ENCODE measurements around the gene PSME3IP1. TPM values are rescaled to one million over a fixed set of nuclear protein-coding genes. Genes with fewer than 3 reads are reported as not detected.
A peak's percentile ranks its signal among the peaks of the same experiment; 100 is the strongest.

Gene PSME3IP1
- total and polyA plus RNA-seq, 2 of the 4 experiments (the other 2 are of a cell fraction), result 50.2 to 75.2 TPM

- DNase-seq (no peak), ATAC-seq (ENCODE audit: low read depth) (no peak)
- Histone ChIP-seq H4K8ac (ENCODE audit: low read depth in 2 of 2, low read length in 2 of 2) (no peak overlapping the region), H4K20me1 (ENCODE audit: insufficient read depth, low read length) (no peaks in the 10 kb centered on the region), H3K9me3 (ENCODE audit: control insufficient read depth, insufficient read depth, low read length) (no peaks in the 10 kb centered on the region), H2AFZ (replicated peaks; ENCODE audit: low read length, poor library complexity) (no peak overlapping the region), H3K27me3 (ENCODE audit: control insufficient read depth, insufficient read depth, low read length) (no peaks in the 10 kb centered on the region), H2AK9ac (replicated peaks; ENCODE audit: low read depth, low read length, poor library complexity) (no peak overlapping the region), H3K4me3 (ENCODE audit: insufficient read depth, low read depth, low read length) (no peak overlapping the region), H3K14ac (replicated peaks; ENCODE audit: low read depth, low read length) (no peak overlapping the region), H3K18ac (ENCODE audit: low read depth, low read length) (no peak overlapping the region), H2BK20ac (ENCODE audit: low read depth, low read length) (no peak overlapping the region), H3K36me3 (ENCODE audit: control insufficient read depth, insufficient read depth, low read length) (peaks cover 47% of the 10 kb centered on the region), H2BK15ac (ENCODE audit: low read depth, low read length) (no peak overlapping the region), H2AK5ac (ENCODE audit: low read depth, low read length) (no peak overlapping the region), H3K4me2 (ENCODE audit: low read depth, low read length) (no peak overlapping the region), H3K79me1 (ENCODE audit: low read depth in 1 of 2, low read length in 2 of 2) (peaks cover 0 to 3% of the 10 kb centered on the region in 2 experiments; a peak in 1 of 4 replicates), H3K4me1 (ENCODE audit: control insufficient read depth, insufficient read depth, low read length) (no peaks in the 10 kb centered on the region), H2BK120ac (ENCODE audit: low read depth, low read length) (no peak overlapping the region), H4K5ac (ENCODE audit: low read depth, low read length) (no peak overlapping the region), H4K91ac (ENCODE audit: insufficient read depth, low read depth, low read length) (no peak overlapping the region), H3K23ac (ENCODE audit: low read depth, low read length) (no peak overlapping the region), H3K56ac (ENCODE audit: extremely low read depth, insufficient read depth, low read length) (no peak overlapping the region), H3K9ac (ENCODE audit: low read depth, low read length) (no peak overlapping the region), H3K27ac (ENCODE audit: insufficient read depth, low read length) (no peak overlapping the region), H2BK5ac (ENCODE audit: low read depth, low read length, poor library complexity, severe bottlenecking) (no peak overlapping the region), H3K4ac (ENCODE audit: low read depth, low read length) (no peak overlapping the region), H3K9me1 (ENCODE audit: insufficient read depth, low read length) (peaks cover 9% of the 10 kb centered on the region; the same call in 1 of the 2 replicates)
- no CpG with 5 or more reads among the region's 6 CpGs for WGBS, 2 experiments (ENCODE audit: extremely low coverage in 2 of 2, insufficient read length in 1 of 2)
- dilution Hi-C loops (cut with HindIII; ENCODE audit: low sequenced_read_pairs, unreplicated experiment), result no loop called here
- POLR2A ChIA-PET (ENCODE audit: unreplicated experiment), result no interaction called here
- TSS peak; percentile 82 for BruUV-seq (replicated peaks)
- intact Hi-C loops (cut with micrococcal nuclease), result no loop called here
- TF ChIP-seq NFE2L2 (IDR thresholded peaks at IDR 0.05; ENCODE audit: low read depth, low read length) (no peak), ELK1 (IDR thresholded peaks at IDR 0.05; ENCODE audit: borderline replicate concordance, low read depth, low read length) (no peak), USF2 (IDR thresholded peaks at IDR 0.05; ENCODE audit: low read depth, low read length) (no peak), POLR2A (IDR thresholded peaks at IDR 0.05; ENCODE audit: low read depth, low read length) (no peak), FOS (IDR thresholded peaks at IDR 0.05; ENCODE audit: low read depth, low read length) (no peak), RFX5 (IDR thresholded peaks at IDR 0.05; ENCODE audit: low read depth, low read length) (no peak), CEBPB (IDR thresholded peaks at IDR 0.05; ENCODE audit: low read depth, low read length) (no peak), SMC3 (IDR thresholded peaks at IDR 0.05; ENCODE audit: low read depth, low read length) (no peak), CHD1 (IDR thresholded peaks at IDR 0.05; ENCODE audit: low read depth, low read length) (no peak), MAFK (IDR thresholded peaks at IDR 0.05; ENCODE audit: low read depth, low read length) (no peak), BHLHE40 (IDR thresholded peaks at IDR 0.05; ENCODE audit: low read depth, low read length) (no peak), MXI1 (IDR thresholded peaks at IDR 0.05; ENCODE audit: borderline replicate concordance, low read depth, low read length) (no peak), CTCF (conservative IDR thresholded peaks at IDR 0.05; ENCODE audit: low read depth, low read length) (no peak), MAZ (IDR thresholded peaks at IDR 0.05; ENCODE audit: borderline replicate concordance, low read depth, low read length) (no peak)
- CTCF ChIA-PET, result no interaction called here
- in situ Hi-C loops (cut with MboI; ENCODE audit: low sequenced_read_pairs), result no loop called here
Observed at GRCh38 chr16:57153841-57154240, 32.0 kb downstream of the PSME3IP1 start.
